GM12873 (cell line): ENCODE results near the gene NAV3.

ENCODE experiments used
- CTCF ChIP-seq: IDR thresholded peaks from 2 replicates; pipeline ENCODE4 v1.5.1; 2012; ENCODE audit warnings: low read depth, mild to moderate bottlenecking, moderate library complexity, low read length, control low read depth; ENCODE audit not compliant: insufficient read depth; ENCODE audit errors: missing control alignments

The NAV3 gene

GRCh38 chr12:78119351-78119918 lies 288.7 kb downstream of the NAV3 start:
- TF ChIP-seq CTCF, result no peak

- TF ChIP-seq CTCF, result no peak
These were observed 289.6 kb downstream of the NAV3 start for GRCh38 chr12:78120306-78120705.

- TF ChIP-seq CTCF, result no peak
These were observed 290.3 kb downstream of the NAV3 start for GRCh38 chr12:78120866-78121560.

GRCh38 chr12:78121969-78122610 lies 291.4 kb downstream of the NAV3 start:
- no peak for TF ChIP-seq CTCF

GRCh38 chr12:78128211-78128610 lies 297.5 kb downstream of the NAV3 start:
- no peak for TF ChIP-seq CTCF

- no peak for TF ChIP-seq CTCF
These were observed 313.0 kb downstream of the NAV3 start for GRCh38 chr12:78143717-78144116.

GRCh38 chr12:78145398-78145797 lies 314.7 kb downstream of the NAV3 start:
- no peak for TF ChIP-seq CTCF
